NCI-H1436 (cell line): ENCODE results near the gene PRSS56.

Experiments
- DNase-seq: peaks from one replicate; lab custom pipeline; 2025; lab: John Stamatoyannopoulos, UW

Gene PRSS56

GRCh38 chr2:232573042-232573441, 52.9 kb downstream of the PRSS56 start:
- no peak for DNase-seq

GRCh38 chr2:232573771-232574435, 53.7 kb downstream of the PRSS56 start:
- no peak for DNase-seq

GRCh38 chr2:232574674-232575403, 54.7 kb downstream of the PRSS56 start:
- no peak for DNase-seq
